NCI-H1694 (cell line): ENCODE data around the gene CAPN8.

Source experiments
- DNase-seq: peaks from one replicate; lab custom pipeline; 2025; lab: John Stamatoyannopoulos, UW

CAPN8 gene

DNA sequence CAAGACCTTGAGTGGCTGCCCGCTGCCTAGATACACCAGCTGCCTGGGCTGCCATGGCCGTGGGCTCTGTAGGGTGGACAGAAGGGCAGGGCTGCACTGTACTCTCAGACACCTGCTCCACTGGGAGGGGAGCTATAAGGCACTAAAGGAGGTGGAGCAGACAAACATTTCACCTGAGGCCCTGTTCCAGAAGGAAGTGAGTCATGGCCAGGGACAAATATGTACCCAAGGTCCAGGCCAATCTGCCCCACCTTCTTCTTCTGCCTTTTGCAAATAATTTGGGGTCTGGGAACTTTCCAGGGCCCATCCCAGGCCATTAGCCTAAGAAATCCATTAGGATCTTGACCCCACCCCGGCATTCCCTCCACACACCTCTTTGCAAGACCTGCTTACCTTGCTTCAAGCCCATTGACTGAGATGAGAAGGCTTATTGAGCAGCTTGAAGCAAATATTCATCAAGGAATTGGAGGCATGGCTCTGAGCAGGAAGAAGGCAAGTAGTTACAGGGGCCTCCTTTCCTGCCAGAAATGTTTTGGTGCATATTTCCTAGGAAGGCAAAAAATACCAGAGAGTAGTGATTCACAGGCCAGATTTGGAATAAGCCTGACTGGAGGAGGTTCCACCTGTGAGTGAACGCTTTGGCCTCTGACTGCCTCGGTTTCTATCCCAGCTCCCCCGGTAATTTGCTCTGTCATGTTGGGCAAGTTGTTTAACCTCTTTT lies at the start of gene CAPN8:
TSS of gene CAPN8 (minus strand) at position 110 of the 721 bp plus-strand sequence. CDS start at position 55, 55 bp downstream.
- no peak for DNase-seq

GRCh38 chr1:223714849-223715603 lies 49.5 kb upstream of the CAPN8 start:
- DNase-seq: no peak

GRCh38 chr1:223714421-223714724 lies 48.9 kb upstream of the CAPN8 start:
- no peak for DNase-seq

DNA sequence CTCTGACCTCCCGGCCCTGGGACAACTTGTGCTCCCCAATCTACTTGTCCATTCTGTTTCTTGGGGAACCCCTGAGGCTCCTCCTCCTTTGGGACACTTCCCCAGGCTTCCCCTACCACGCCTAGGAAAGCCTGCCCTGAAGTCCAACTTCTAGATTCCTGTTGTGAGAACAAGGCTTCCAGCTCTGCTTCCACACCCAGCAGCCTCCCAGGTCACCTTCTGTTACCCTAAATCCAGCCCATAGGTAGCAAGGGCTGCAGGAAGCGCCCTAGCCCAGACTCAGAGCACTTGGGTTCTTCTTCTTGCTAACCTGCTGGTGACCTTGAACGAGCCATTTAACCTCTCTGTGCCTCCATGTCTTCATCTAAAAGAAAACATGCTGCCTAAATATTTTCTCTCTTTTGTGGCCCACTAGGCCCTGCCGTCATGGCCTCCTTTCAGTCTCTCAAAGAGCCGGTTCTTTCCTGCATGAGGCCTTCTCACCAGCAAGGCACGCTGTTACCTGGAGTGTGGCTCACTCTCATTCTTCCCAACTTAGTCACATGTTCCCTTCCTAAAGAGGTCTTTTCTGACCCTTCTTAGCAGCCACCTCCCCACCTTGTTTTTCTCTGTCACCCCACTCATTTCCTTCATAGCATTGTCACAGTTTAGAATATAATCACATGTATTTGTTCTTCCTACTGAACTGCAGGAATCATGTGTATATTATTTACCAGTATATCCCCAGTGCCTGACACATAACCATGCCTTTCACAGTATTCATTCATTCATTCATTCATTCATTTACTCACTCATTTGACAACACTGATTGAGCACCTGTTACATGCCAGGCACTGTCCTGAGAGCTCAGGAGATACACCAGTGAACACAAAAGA lies 48.3 kb upstream of the CAPN8 start:
- no peak for DNase-seq

GRCh38 chr1:223712850-223713474 lies 47.5 kb upstream of the CAPN8 start:
- no peak for DNase-seq

DNA sequence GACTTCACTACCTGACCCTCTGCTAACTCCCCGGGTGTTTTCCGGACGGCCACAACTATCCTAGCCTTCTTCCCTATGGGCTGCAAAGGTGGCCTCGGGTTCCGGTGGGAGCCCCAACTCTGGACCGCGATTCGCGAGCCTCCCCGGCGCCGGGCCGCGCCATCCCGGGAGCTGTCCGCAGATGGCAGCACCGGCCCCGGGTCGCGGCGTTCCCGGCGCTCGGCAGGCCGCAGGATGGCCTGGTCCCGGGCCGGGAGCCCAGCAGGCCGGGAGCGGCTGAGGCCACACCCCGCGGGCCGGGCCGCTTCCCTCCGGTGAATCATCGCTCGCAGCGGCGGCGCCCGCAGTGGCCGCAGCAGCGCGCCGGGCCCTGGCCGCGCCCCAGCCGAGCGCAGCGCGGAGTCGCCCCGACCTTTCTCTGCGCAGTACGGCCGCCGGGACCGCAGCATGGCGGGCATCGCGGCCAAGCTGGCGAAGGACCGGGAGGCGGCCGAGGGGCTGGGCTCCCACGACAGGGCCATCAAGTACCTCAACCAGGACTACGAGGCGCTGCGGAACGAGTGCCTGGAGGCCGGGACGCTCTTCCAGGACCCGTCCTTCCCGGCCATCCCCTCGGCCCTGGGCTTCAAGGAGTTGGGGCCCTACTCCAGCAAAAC lies 46.8 kb upstream of the CAPN8 start, which contains the start of gene CAPN2:
TSS of gene CAPN2 (plus strand) at position 346 of the 656 bp plus-strand sequence. CDS start at position 448, 102 bp downstream.
- DNase-seq: no peak

DNA sequence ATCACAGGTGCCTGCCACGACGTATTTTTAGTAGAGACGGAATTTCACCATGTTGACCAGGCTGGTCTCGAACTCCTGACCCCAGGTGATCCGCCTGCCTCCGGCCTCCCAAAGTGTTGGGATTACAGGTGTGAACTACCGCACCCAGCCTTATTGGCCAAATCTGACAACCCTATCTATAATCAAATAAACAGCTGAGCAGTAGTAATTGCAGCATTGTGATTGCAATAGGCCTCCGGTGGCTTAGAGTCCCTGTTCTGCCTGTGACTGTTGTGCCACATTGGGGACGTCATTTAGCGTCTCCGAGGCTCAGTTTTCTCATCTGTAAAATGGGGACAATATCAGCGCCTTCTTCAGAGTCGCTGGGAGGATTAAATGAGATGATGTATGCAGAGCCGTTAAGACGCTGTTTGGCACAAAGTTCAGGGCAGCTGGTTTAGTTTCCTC lies 46.3 kb upstream of the CAPN8 start:
- DNase-seq: no peak

GRCh38 chr1:223711173-223711572 lies 45.7 kb upstream of the CAPN8 start:
- DNase-seq: peak; percentile 38

DNA sequence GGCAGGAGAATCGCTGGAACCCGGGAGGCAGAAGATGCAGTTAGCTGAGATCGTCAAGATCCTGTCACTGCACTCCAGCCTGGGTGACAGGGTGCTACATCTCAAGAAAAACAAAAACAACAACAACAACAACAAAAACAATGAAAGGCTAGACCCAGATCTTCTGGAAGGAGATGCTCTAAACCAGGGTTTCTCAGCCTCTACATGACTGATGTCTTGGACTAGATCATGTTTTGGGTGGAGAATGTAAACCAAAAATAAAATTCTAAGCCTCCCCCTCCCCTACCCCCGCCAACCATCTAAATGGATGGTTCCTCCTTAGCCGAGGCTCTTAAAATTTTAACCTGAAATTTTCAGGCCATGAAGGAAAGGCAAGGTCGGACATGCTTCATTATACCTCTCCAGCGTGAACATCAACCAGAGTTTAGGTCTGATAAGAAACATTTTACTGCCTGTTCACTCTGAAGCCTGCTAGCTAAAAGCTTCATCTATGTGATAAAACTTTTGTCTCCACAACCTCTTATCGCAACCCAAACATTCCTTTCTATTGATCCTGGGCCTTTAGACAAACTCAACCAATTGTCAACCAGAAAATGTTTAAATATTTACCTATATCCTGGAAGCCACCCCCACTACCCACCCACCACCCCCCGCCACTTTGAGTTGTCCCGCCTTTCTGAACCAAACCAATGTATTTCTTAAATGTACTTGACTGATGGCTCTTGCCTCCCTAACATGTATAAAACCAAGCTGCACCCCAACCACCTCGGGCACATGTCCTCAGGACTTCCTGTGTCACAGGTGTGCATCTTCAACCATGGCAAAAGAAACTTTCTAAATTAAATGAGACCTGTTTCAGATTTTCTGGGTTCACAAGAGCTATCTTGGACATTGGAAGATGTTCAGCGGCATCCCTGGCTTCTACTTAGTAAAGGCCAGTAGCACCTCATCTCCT lies 45.0 kb upstream of the CAPN8 start:
- DNase-seq: no peak

GRCh38 chr1:223709598-223709997 lies 44.1 kb upstream of the CAPN8 start:
- DNase-seq: peak; percentile 19

DNA sequence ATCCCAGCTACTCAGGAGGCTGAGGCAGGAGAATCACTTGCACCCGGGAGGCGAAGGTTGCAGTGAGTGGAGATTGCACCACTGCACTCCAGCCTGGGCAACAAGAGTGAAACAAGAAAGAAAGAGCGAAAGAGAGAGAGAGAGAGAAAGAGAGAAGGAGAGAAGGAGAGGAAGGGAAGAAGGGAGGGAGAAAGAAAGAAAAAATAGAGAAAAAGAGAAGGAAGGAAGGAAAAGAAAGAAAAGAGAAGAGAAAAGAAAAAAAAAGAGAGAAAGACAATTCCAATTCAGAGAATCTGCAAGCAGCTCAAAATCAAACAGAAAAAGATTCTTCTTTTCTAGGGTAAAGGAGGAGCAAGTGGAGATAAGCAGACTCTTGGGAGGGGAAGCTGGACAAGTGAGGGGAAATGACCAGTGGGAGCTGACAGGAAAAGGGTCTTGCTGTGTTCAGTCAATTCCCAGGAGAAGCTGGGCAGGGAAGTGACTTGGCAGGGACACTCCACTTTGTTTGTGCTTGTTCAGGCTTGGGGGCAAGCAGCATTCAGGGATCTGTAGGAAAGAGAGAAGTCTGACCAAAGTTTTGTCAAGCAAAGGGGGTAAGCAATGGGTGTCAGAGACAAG lies 43.3 kb upstream of the CAPN8 start:
- no peak for DNase-seq

- no peak for DNase-seq
Observed at GRCh38 chr1:223708001-223708359, 42.5 kb upstream of the CAPN8 start.

DNA sequence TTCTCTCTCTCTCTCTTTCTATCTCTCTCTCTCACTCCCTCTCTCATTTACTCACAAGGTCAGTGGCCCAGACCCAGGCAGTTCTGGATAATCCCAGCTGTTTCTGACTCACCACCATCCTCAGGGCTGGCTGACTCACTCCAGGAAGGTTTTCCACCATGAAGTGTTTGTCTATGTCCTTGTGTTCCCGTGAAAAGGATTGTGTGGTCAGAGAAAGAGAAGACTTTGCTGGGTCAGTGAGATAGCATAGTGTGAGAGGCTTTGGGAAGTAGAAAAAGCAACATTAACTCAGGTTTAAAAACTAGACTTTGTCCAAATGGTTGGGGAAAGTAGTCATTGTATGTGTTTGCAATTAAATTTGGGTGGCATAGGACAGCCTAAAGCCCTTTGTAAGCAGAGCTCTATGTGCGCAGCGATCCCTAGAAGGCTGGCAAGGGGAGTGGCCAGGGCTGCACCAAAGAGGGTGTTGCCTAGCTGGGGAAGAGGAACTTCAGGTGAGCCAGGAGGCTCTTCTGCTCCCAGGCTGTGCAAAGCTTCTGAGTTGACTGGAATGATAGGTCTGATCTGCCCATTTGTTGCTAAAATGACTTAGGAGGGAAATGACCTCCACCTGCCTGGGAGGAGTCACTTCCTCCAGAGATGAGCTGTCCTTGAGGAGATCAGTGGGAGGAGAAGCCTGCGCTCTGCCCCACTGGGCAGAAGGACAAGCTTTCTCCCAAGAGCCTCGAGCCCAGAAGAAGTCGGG lies 41.9 kb upstream of the CAPN8 start:
- DNase-seq: no peak

- DNase-seq: peak; percentile 70
Observed at GRCh38 chr1:223706077-223706973, 40.8 kb upstream of the CAPN8 start.

- DNase-seq: no peak
Observed at GRCh38 chr1:223704921-223705878, 39.7 kb upstream of the CAPN8 start.

- DNase-seq: no peak
Observed at GRCh38 chr1:223703668-223704013, 38.1 kb upstream of the CAPN8 start.
